T-cell (primary cell): ENCODE data around the gene PPP2R3B. TPM values are rescaled to one million over a fixed set of nuclear protein-coding genes. Genes with fewer than 3 reads are reported as not detected.
A peak's percentile ranks its signal among the peaks of the same experiment; 100 is the strongest.

Experiments
- ATAC-seq, 4 experiments: fragments of 200-7000 bp in 3 of 4; fragments of 150-1000 bp in 1 of 4; cut with Tn5 transposase; replicated peaks in 1 of 4; 1 replicate in 3 of 4; 2 replicates in 1 of 4; pipeline ENCODE4 v1.10.0; 2021; ENCODE audit warnings: moderate library complexity in 3 of 4, mild to moderate bottlenecking in 2 of 4, moderate number of reproducible peaks in 1 of 4
- CTCF ChIA-PET, 2 donors: fragments of 300-600 bp; sonication (Branson Sonifier 250); formaldehyde crosslinking; loops; one replicate each; lab custom pipeline; 2022; ENCODE audit warnings: antibody characterized with exemption in 2 of 2; lab: Charles Lee
- POLR2A ChIA-PET, 2 donors: fragments of 300-600 bp; sonication (Branson Sonifier 250); formaldehyde crosslinking; loops; one replicate each; lab custom pipeline; 2022; ENCODE audit warnings: antibody characterized with exemption in 2 of 2; lab: Charles Lee
- DNase-seq, 35 experiments: peaks; one replicate each; pipeline versions ENCODE4 v3.0.0 to v3.0.0-alpha.2; 2013 to 2023
- H3K27ac ChIP-seq: one replicate; pipeline ENCODE4 v1.5.1; 2013; ENCODE audit warnings: low read length
- H3K27me3 ChIP-seq, 2 experiments: replicated peaks in 1 of 2; 1 replicate in 1 of 2; 2 replicates in 1 of 2; pipeline versions ENCODE4 v1.6.1 to v1.7.0; 2013; ENCODE audit warnings: low read length in 1 of 2, mixed read lengths in 1 of 2; ENCODE audit not compliant: control insufficient read depth in 2 of 2, insufficient read depth in 2 of 2; ENCODE audit errors: extremely low read depth in 1 of 2
- H3K36me3 ChIP-seq, 2 donors: 1 replicate in 1 of 2; 2 replicates in 1 of 2; pipeline versions ENCODE4 v1.6.1 to v1.7.0; 2013; ENCODE audit warnings: low read length in 1 of 2; ENCODE audit not compliant: control insufficient read depth in 2 of 2, insufficient read depth in 1 of 2; ENCODE audit errors: extremely low read depth in 1 of 2
- H3K4me1 ChIP-seq, 2 experiments: 1 replicate in 1 of 2; 2 replicates in 1 of 2; pipeline versions ENCODE4 v1.6.1 to v1.7.0; 2013; ENCODE audit warnings: low read length in 2 of 2, mixed read lengths in 1 of 2; ENCODE audit not compliant: insufficient read depth in 2 of 2, control insufficient read depth in 1 of 2; ENCODE audit errors: extremely low read depth in 1 of 2
- H3K4me3 ChIP-seq, 2 donors: 1 replicate in 1 of 2; 2 replicates in 1 of 2; pipeline versions ENCODE4 v1.5.1 to v1.7.0; 2013; ENCODE audit warnings: mild to moderate bottlenecking in 2 of 2, low read length in 1 of 2, moderate library complexity in 1 of 2; ENCODE audit not compliant: control insufficient read depth in 1 of 2; ENCODE audit errors: extremely low read depth in 1 of 2
- H3K9me3 ChIP-seq: 2 replicates; pipeline ENCODE4 v1.7.0; 2013
- H3K27ac Mint-ChIP-seq, 2 donors: one replicate each; pipeline ENCODE4 v1.8.0; 2020 to 2021; ENCODE audit warnings: mild to moderate bottlenecking in 2 of 2, mixed read lengths in 2 of 2
- H3K27me3 Mint-ChIP-seq, 2 donors: one replicate each; pipeline ENCODE4 v1.8.0; 2021 to 2022; ENCODE audit warnings: mixed read lengths in 2 of 2
- H3K36me3 Mint-ChIP-seq: one replicate; pipeline ENCODE4 v1.8.0; 2021; ENCODE audit warnings: mixed read lengths
- H3K4me1 Mint-ChIP-seq, 3 donors: one replicate each; pipeline ENCODE4 v1.8.0; 2020 to 2022; ENCODE audit warnings: mixed read lengths in 3 of 3, mild to moderate bottlenecking in 1 of 3
- H3K4me3 Mint-ChIP-seq, 3 donors: one replicate each; pipeline ENCODE4 v1.8.0; 2020 to 2022; ENCODE audit warnings: mild to moderate bottlenecking in 3 of 3, mixed read lengths in 3 of 3, moderate library complexity in 3 of 3
- H3K9me3 Mint-ChIP-seq, 3 donors: one replicate each; pipeline ENCODE4 v1.8.0; 2020 to 2022; ENCODE audit warnings: mixed read lengths in 3 of 3
- WGBS: methylation state at CpG from one replicate; pipeline ENCODE4 v1.1.5; 2013; ENCODE audit warnings: missing lambda C conversion rate; ENCODE audit not compliant: insufficient coverage; 5-methylcytosine and 5-hydroxymethylcytosine counted together
- total RNA-seq, 35 experiments: library from RNA in 6 of 35; stranded (reverse) in 6 of 35; fragments of 120-200 nt in 1 of 35; gene quantifications; one replicate each; pipeline versions ENCODE4 v1.2.1 to v1.2.4 and lab custom pipeline; 2013 to 2026

Gene PPP2R3B
- total RNA-seq, 5 donors from 2014 or later (not counting 1 experiment from before 2014, with no cell fraction given): 30.5 to 56.5 (median 46.6) TPM

GRCh38 chrX:285076-285677 is 101.5 kb downstream of the PPP2R3B start:
- peaks cover 2 to 6% of the 10 kb centered on the region in 2 donors for H3K36me3 ChIP-seq
- no peaks in the 10 kb centered on the region for H3K27me3 Mint-ChIP-seq
- no peak for DNase-seq

More at GRCh38 chrX:285076-285677, 101.5 kb downstream of the PPP2R3B start:
- Histone ChIP-seq H3K27ac (no peak overlapping the region), H3K4me1 (peaks cover 0 to 16% of the 10 kb centered on the region in 2 experiments), H3K27me3 (no peaks in the 10 kb centered on the region), H3K4me3 (no peak overlapping the region), H3K9me3 (no peaks in the 10 kb centered on the region)
- ChIA-PET POLR2A (no interaction called here), CTCF (no interaction called here)
- peak overlapping the region in 2 of 3 donors; percentile 3 to 23 for H3K4me3 Mint-ChIP-seq
- 98% methylated on average over 12 of the region's 13 CpGs for WGBS
- peak overlapping the region; percentile 10 to 16 for H3K27ac Mint-ChIP-seq
- H3K9me3 Mint-ChIP-seq: no peaks in the 10 kb centered on the region
- H3K36me3 Mint-ChIP-seq: no peaks in the 10 kb centered on the region
- peaks cover 10 to 30% (median 13%) of the 10 kb centered on the region in 3 donors for H3K4me1 Mint-ChIP-seq
- ATAC-seq: no peak

Other genes starting within 250 kb of the PPP2R3B start
- 10 to 100 TPM; 18.6 to 27.4 (median 22.4) TPM for gene PLCXD1, start 105.5 kb downstream of the PPP2R3B start, total RNA-seq
- 100 to 1,000 TPM in 3 of 5 donors, 10 to 100 TPM in 2; 58.8 to 112 (median 111) TPM for gene GTPBP6, start 68.1 kb downstream of the PPP2R3B start, total RNA-seq
- not detected for gene SHOX, start 243.9 kb upstream of the PPP2R3B start, total RNA-seq